ENCODE results near the gene TWIST1.

The TWIST1 gene

DNA sequence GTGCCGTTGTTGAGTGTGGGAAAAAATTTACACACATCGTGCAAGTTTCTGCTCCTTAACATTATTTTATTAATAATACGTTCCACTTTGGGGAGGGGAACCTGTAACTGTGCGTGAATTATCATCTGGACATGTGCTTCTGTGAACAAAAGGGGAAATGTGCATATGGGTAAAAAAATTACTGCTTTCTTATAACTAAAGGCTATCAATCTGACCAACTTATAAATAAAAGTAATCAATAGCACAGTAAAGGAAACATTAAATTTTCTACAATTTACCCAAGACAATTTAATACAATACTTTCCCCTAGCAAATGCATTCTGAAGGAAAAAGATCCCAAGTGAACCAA, 4.5 kb downstream of the TWIST1 start:
- DNase-seq (ENCODE audit: low spot score), result no peak

DNA sequence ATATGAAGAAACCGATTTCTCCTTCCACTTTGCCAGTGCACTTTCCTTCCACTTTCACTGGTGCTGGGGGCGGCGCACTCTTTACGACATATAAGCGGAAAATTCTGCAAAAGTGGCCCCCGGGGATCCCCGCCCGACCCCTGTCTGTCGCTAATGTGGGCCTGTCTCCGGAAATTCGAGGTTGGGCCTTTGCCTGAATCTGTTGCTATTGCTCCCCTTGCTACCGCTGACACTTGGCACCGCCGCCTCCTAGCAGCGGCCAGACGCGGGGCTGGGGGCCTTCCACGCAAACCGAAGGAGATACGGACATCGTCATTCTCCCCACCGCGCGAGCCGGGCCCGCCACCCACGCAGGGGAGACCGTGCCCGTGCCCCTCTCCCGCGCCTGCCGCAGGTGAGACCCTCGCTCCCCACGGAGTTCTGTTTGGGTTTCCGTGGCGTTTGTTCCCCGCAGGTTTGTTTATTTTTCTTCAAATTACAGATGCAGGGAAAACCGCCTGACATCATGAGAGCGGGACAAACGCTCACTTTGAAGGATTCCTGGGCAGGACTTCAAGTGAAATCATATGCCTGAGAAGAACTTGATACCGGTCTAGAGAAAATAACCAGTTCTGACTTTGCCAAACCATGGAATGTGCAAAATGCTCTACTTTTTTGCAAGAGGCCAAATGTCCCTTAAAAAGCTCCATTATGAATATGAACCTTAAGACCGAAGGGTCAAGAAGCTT, 5.0 kb downstream of the TWIST1 start:
- no peak for DNase-seq (ENCODE audit: low spot score)

GRCh38 chr7:19111474-19112273, 5.8 kb downstream of the TWIST1 start:
- DNase-seq (ENCODE audit: low spot score), result no peak

DNA sequence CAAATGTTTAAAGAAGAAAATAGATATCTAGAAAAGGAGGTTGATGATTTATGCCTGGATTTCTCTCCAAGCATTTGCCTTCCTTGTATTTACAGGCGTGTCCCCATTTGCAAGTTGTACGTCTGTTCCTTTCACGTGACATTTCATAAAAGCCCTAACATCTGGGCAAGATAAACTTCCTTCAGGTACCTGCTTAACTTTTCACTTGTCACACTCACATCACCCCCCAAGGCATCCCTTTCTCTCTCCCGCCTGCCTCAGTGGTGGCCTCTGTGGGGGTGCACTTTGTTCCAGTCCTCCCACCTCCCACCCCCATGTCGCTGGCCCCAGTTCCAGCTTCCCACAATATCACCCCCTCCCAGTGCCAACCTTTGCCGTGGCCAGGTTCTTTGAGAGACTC, 6.7 kb downstream of the TWIST1 start:
- no peak for DNase-seq (ENCODE audit: low spot score)

DNA sequence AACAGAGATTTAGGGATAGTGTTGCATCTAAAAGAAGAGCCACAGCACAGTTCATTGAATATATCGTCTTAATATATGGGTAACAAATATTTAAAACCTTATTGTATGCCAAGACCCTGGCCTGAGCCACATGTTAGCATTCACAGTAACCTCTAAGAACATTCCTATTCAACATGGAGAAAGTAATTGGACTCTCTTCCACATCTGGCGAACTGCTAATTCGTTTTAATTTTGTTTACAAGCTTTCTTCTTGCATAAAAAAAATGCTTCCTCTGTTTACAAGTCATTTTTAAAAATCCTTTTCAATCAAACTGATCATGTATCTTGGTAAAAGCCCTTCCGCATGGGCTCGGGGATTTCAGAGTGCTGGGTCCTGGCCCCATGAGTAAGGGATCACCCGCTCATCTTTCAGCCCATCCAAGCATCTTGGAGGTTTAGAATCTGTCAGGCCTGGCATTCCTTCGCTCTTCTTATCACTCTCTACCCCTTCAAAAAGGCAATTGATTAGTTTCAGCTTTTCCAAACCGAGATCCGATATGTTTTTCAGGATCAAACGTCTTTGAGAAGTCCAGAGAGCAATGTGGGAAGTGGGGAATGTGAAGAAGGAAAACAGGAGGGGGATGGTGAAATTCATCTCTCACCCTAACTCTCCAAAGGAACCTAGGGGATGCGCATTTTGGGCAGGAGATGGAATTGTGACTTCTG, 7.3 kb downstream of the TWIST1 start:
- DNase-seq (ENCODE audit: low spot score), result no peak

DNA sequence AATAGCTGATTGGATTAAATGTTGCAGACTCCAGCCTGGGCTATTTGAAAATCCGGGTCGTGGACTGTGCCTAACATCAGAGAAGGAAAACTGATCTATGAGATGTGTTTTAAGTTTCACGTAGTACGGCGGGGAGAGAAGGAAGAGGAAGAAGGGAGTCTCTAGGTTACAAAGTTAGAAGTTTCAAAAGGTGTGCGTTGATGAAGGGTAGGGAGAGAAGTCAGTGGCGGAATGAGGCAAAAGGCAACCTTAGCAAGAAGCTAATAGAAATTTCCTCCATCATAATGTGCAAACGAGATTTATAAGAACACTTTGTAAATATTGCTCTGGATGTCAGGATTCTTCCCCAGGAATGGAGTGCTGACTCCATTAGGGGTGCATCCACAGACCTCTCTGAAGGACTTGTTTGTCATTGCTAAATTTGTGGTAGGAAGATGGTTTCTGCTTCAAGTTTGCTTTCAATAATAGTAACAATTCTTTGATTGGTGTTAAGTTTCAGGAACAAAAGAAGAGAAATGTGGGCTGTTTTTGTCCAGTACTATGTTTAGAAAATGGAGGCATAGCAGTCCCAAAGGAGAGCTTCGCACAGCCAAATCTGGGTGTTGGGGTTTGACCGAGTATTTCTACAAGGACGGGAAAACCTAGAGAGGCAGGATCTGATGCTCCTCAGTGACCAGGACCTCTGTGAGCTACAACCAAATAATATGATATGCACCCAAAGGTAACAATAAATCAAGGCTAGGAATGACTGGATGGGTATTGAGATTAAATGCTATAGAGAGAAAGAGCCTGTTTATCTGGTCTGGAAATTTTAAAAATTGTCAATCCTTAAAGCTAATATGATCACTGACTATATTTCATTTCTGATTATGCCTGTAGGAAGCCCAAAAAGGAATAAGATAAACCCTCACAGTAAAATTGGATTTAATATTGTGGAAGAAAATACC, 8.2 kb downstream of the TWIST1 start:
- DNase-seq (ENCODE audit: low spot score), result no peak

GRCh38 chr7:19107356-19108146, 9.9 kb downstream of the TWIST1 start:
- no peak for DNase-seq (ENCODE audit: low spot score)

- DNase-seq (ENCODE audit: low spot score), result no peak
Measured at GRCh38 chr7:19107081-19107355, 10.4 kb downstream of the TWIST1 start.

DNA sequence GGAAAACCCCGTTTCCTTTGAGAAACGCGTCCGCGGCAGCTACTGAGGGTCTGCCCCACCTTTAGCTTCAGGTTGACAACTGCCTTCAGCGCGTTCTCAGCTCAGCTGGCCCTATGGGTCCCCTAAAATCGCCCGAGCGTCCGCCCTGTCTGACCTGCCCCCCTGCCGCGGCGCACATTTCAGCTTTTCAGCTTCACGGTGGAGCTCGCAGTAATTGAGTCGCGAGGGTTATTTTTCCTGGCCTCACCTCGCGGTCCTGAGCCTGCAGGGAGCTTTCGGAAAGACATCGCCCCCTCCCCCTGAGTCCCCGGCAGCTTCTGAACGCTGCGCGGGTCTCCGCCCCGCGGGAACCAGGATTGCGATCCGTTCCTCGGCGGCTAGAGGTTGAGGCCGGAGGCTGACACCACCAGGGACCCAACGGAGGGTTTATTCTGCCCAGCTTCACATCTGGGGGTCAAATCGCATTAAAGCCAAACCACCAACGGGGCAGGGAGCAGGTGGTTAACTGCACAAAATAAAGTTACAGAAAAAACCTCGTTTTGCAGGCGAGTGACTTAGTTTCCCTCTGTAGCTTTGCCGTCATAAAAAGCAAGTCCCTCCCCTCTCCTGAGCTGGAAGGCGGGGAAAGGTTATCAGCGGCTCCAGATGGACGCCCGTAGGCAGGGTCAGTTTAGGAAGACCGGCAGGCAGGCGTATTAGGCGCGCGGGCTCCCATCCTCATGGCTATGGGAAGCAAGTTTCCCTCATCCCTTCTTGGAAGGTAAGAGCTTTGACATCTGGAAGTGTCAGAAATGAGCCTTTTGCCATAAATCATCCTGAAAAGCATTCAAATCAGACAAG, 11.0 kb downstream of the TWIST1 start:
- DNase-seq (ENCODE audit: low spot score), result no peak

- DNase-seq (ENCODE audit: low spot score), result no peak
Measured at GRCh38 chr7:19105546-19105945, 11.9 kb downstream of the TWIST1 start.

- no peak for DNase-seq (ENCODE audit: low spot score)
Measured at GRCh38 chr7:19104811-19105210, 12.6 kb downstream of the TWIST1 start.

DNA sequence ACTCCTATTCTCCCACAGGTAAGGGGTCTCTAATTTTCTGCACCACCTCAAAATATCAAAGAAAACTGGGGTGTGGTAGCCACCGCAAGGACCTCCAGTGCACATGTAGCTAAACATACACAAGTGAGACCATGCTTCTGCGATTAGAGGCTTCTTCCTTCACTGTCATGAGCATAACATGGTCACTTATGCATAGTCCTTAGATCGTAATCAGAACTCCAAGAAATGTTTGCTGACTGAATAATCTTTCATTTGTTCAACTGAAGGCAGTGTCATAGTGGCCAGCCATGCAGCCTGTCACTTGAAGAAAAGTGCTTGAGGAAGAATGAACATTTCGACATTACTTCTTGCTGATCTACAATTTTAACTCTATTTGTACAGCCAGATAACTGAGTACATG, 14.6 kb downstream of the TWIST1 start:
- DNase-seq (ENCODE audit: low spot score), result no peak

DNA sequence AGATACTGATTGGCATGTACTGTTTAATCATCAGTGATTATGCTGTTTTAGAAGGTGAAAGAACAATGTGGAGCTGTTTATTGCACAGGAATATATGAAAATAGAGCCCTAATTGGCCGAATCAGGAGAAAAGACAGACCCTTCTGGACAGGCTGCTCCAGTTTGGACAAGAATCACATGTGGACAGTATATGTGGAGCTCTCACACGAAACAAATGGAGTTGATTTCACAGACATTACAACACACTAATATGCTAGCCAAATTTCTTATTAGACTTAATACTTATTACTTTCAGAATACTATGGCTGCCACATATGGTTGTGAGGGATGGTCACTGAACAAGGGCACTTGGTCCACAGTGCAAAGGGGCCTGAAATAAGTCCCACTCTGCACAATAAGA, 15.5 kb downstream of the TWIST1 start:
- no peak for DNase-seq (ENCODE audit: low spot score)

- DNase-seq (ENCODE audit: low spot score), result no peak
Measured at GRCh38 chr7:19101472-19101871, 16.0 kb downstream of the TWIST1 start.

DNA sequence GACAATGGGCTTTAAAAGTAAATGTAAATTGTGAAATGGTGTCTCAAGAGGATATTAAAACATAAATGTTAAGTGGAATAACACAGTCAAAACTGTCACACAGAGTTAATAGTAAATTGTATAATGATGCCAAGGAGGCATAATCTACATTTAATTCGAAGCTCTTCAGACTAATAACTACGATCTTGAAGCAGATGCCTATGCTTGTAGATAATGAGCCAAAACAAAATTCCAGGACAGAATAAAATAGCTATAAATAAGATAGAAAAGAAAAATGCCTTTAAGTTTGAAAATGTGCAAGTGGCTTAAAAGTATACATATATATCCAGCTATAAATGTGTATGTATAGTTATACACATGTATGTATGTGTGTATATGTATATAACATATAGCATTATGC, 17.5 kb downstream of the TWIST1 start:
- DNase-seq (ENCODE audit: low spot score), result no peak

DNA sequence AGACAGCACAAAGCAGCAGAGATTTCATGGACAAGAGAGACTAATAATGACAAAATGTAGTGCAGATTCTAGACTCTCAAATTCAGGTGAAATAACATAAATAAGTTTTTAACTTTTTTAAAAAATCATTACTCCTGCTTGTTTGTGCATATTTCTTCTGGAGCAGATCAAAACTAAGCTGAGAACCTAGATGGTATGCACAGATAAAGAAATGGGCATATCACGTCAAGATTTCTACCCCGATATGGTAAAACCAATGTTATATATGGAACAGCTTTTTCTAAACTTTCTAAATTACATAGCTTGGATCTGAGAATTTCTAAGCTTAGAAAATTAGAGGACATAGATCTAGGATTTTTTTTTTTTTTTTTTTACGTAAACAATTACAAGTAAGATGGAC, 18.2 kb downstream of the TWIST1 start:
- DNase-seq (ENCODE audit: low spot score), result no peak

DNA sequence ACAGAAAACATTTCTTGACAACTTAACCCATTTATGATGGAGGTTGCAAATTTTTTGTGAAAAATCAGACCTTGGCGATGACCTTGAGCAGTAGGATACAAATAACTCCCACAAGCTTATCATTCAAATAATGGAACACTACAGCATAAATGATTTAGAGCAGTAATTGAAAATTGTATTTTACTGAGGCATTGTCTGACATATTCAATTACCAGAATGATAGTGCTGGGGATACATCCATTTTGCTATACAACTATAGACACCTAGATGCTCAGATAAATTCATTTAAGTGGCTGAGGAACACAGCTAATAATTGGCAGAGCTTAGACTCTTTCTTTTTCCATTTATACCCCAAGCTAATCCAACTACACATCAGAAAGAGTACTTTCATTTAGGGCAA, 18.9 kb downstream of the TWIST1 start:
- no peak for DNase-seq (ENCODE audit: low spot score)

DNA sequence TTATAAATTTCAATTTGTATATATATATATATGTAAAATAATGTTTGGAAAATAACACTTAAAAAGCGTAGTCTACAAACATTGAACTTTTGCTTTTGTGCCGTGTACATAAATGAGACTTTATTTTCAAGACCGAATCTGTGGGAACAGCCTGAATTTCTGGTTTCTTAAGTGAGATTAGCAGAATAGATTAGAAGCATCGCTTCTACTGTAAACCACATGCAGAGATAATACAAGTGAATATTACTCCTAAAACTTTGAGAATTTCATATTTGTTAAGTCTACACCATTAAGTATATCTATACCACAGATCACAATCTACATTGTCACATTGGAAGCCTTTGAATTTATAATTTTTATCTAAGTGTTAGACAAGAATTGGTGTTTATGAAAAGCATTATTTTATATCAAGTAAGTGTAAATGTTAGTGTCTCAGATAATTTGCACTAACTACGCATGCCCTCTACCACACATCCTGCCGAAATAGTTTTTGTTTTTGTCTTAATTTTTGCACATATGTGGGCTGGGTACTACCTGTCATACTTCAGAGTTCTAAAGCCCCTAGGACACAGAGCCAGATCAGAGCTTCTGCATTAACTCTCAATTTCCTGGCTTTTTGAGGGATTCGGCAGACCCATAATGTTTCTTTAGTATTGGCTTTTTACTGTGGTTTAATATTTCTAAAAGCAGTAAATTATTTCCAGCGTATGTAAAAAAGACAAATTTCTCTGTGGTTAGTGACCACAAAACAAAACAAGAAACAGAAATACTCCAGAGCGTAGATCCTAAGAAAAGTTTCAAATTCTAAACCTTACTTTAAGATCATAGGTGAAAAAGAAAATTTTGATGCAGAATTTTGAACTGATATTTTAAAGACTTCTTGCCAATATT, 20.0 kb downstream of the TWIST1 start:
- DNase-seq (ENCODE audit: low spot score), result no peak

GRCh38 chr7:19095353-19095860, 22.0 kb downstream of the TWIST1 start:
- DNase-seq (ENCODE audit: low spot score), result no peak
